Osteocyte (in vitro differentiated cells): ENCODE data around the gene TTBK2. TPM values are rescaled to one million over a fixed set of nuclear protein-coding genes. Genes with fewer than 3 reads are reported as not detected.

Source experiments
- DNase-seq: peaks from one replicate; pipeline ENCODE4 v3.0.0; 2021; ENCODE audit warnings: mixed read lengths; ENCODE audit not compliant: unreplicated experiment; ENCODE audit errors: extremely low spot score
- H3K27ac Mint-ChIP-seq: one replicate; pipeline ENCODE4 v1.8.0; 2021; ENCODE audit warnings: mild to moderate bottlenecking, mixed read lengths; ENCODE audit not compliant: unreplicated experiment
- H3K27me3 Mint-ChIP-seq: one replicate; pipeline ENCODE4 v1.8.0; 2021; ENCODE audit warnings: mixed read lengths; ENCODE audit not compliant: unreplicated experiment
- H3K36me3 Mint-ChIP-seq: one replicate; pipeline ENCODE4 v1.8.0; 2021; ENCODE audit warnings: mixed read lengths; ENCODE audit not compliant: unreplicated experiment
- H3K4me1 Mint-ChIP-seq: one replicate; pipeline ENCODE4 v1.8.0; 2021; ENCODE audit warnings: mixed read lengths; ENCODE audit not compliant: unreplicated experiment
- H3K4me3 Mint-ChIP-seq: one replicate; pipeline ENCODE4 v1.8.0; 2021; ENCODE audit warnings: mild to moderate bottlenecking, moderate library complexity, mixed read lengths; ENCODE audit not compliant: unreplicated experiment
- H3K9me3 Mint-ChIP-seq: one replicate; pipeline ENCODE4 v1.8.0; 2021; ENCODE audit warnings: mixed read lengths; ENCODE audit not compliant: unreplicated experiment
- total RNA-seq: library from RNA; stranded (reverse); gene quantifications from 2 replicates; pipeline ENCODE4 v1.2.1, GENCODE V29; 2021
- TF ChIP-seq, protein P1 (sequence below): fragments of 200-600 bp; sonication (generic); IDR thresholded peaks from 2 replicates; pipeline ENCODE4 v1.5.0; 2021; ENCODE audit warnings: antibody characterized with exemption, mild to moderate bottlenecking, moderate library complexity

Gene TTBK2
- total RNA-seq, 1 donor from 2014 or later: 23.6 TPM

DNA sequence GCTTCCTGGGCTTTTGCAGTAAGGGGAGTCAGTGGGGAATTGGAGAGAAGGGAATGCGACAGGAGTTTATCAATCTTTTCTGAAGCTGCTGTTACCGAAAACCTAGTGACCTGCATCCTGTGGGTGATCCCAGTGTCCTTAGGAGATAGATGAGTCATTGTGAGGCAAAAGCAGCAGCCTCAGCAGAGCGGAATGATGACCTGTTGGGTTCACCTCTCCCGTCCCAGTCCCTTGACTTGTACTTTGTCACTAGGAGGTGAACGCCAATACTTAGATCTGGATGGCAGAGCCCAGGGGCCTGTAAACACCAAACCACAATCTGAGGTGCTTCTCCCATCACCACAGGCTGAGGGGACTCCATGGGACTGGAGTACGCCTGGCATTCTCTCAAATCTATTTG lies 201.5 kb downstream of the TTBK2 start:
- no peaks in the 10 kb centered on the region for H3K4me1 Mint-ChIP-seq
- no peak overlapping the region for H3K4me3 Mint-ChIP-seq
- peaks cover 23% of the 10 kb centered on the region for H3K36me3 Mint-ChIP-seq
- no peaks in the 10 kb centered on the region for H3K9me3 Mint-ChIP-seq
- DNase-seq: peak; percentile 62
- no peaks in the 10 kb centered on the region for H3K27me3 Mint-ChIP-seq
- TF ChIP-seq, protein P1, sequence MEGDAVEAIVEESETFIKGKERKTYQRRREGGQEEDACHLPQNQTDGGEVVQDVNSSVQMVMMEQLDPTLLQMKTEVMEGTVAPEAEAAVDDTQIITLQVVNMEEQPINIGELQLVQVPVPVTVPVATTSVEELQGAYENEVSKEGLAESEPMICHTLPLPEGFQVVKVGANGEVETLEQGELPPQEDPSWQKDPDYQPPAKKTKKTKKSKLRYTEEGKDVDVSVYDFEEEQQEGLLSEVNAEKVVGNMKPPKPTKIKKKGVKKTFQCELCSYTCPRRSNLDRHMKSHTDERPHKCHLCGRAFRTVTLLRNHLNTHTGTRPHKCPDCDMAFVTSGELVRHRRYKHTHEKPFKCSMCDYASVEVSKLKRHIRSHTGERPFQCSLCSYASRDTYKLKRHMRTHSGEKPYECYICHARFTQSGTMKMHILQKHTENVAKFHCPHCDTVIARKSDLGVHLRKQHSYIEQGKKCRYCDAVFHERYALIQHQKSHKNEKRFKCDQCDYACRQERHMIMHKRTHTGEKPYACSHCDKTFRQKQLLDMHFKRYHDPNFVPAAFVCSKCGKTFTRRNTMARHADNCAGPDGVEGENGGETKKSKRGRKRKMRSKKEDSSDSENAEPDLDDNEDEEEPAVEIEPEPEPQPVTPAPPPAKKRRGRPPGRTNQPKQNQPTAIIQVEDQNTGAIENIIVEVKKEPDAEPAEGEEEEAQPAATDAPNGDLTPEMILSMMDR: no peak
- no peak overlapping the region for H3K27ac Mint-ChIP-seq

DNA sequence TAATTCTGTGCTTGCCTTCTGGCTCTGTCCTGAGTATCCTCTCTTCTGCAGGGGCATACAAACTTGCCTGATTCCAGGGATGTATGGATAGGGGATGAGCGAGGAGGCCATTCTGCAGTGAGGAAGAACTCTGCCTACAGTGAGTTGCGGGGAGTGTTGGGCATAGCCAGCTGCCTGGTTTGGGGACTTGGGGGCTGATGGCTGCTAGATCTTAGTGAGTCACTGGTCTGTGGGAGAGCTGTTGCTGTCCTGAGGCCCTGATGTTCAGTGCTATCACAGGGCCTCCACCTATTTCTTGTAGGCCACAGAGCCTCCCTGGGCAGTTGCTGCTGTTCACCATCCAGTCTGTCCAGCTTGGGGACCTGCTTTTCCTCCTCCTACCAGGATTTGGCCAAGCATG lies 204.0 kb downstream of the TTBK2 start:
- Mint-ChIP-seq H3K36me3 (peaks cover 18% of the 10 kb centered on the region), H3K4me3 (no peak overlapping the region), H3K27ac (no peak overlapping the region), H3K4me1 (no peaks in the 10 kb centered on the region), H3K9me3 (no peaks in the 10 kb centered on the region), H3K27me3 (no peaks in the 10 kb centered on the region)
- TF ChIP-seq, protein P1: no peak
- DNase-seq: peak; percentile 63

DNA sequence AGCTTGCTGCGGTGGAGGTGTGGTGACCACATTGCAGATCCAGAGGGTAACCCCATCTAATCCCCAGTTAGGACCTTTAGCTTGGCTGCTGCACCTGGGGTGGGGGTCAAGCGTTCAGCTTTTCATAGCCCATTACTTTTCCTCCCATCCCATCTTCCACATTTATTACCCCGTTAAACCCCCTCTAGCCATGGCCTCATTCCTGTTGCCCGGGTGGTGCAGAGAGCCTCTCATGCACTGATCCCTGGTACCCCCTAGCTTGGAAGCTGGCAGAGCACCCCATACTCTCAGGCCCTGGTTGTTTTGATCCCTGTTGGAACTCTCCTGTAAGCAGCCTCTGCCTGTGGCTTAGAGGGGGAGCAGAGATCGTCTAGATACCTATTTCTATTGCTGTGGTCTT lies 204.5 kb downstream of the TTBK2 start:
- no peak overlapping the region for H3K27ac Mint-ChIP-seq
- peak; percentile 59 for DNase-seq
- peaks cover 18% of the 10 kb centered on the region for H3K36me3 Mint-ChIP-seq
- H3K9me3 Mint-ChIP-seq: no peaks in the 10 kb centered on the region
- H3K4me3 Mint-ChIP-seq: no peak overlapping the region
- H3K27me3 Mint-ChIP-seq: no peaks in the 10 kb centered on the region
- TF ChIP-seq, protein P1: no peak
- no peaks in the 10 kb centered on the region for H3K4me1 Mint-ChIP-seq

DNA sequence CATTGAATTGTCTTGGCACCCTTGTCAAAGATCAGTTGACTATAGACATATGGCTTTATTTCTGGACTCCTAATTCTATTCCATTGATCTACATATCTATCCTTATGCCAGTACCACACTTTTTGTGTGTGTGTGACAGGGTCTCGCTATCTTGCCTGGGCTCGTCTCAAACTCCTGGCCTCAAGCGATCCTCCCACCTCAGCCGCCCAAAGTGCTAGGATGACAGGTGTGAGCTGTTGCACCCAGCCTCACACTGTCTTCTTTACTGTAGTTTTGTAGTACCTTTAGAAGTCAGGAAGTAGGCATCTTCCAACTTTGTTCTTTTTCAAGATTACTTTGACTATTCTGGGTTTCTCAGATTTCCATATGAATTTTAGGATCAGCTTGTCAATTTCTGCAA lies 208.0 kb downstream of the TTBK2 start:
- H3K9me3 Mint-ChIP-seq: no peaks in the 10 kb centered on the region
- no peak overlapping the region for H3K27ac Mint-ChIP-seq
- TF ChIP-seq, protein P1: no peak
- no peaks in the 10 kb centered on the region for H3K27me3 Mint-ChIP-seq
- H3K4me3 Mint-ChIP-seq: no peak overlapping the region
- DNase-seq: no peak
- H3K4me1 Mint-ChIP-seq: no peaks in the 10 kb centered on the region
- H3K36me3 Mint-ChIP-seq: peaks cover 9% of the 10 kb centered on the region

DNA sequence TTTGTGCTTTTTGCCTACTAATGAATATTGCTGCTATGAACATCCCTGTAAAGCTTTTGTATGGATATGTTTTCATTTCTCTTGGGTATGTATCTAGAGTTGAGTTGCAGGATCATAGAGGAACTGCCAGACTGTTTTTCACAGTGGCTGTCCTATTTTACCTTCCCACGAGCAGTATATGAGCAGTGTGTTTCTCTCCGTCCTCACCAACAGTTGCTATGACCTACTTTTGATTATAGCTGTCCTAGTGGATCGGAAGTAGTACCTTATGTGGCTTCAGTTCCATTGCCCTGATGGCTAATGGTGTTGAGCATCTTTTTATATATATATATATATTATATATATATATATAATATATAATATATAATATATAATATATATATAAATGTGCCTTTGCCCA lies 208.8 kb downstream of the TTBK2 start:
- Mint-ChIP-seq H3K27me3 (no peaks in the 10 kb centered on the region), H3K9me3 (no peaks in the 10 kb centered on the region), H3K27ac (no peak overlapping the region), H3K36me3 (peaks cover 10% of the 10 kb centered on the region), H3K4me1 (no peaks in the 10 kb centered on the region), H3K4me3 (no peak overlapping the region)
- TF ChIP-seq, protein P1: no peak
- no peak for DNase-seq
